GM19025 (cell line): Measurements from ENCODE around the gene SLC6A4.
"Not testable (repeated sequence)": the region's sequence is repeated elsewhere in the genome, so short reads cannot be mapped to it uniquely, and the experiment has no call there.

ENCODE experiments used
- ATAC-seq: cut with Tn5 transposase; IDR thresholded peaks from one replicate; pipeline ENCODE4 v1.9.1; 2021; ENCODE audit warnings: mild to moderate bottlenecking, low read depth, moderate library complexity; ENCODE audit not compliant: unreplicated experiment

SLC6A4 gene

DNA sequence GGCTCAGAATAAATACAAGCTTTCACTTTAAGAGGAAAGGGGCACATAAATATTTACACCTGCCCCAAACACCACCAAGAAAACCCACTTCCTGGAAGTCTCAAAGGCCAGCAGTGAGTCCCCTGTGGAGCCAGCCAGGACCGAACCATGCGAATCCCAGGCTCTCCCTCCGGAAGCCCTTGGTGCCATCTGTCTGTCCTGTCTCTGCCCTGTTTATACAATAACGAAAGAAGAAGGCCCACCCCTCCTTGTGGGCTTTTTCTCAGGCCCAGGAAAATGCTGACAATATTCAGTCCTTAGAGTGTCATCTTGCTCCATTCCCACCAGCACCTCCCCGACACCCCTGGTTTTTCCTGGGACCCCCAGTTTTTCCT is 3.6 kb upstream of the SLC6A4 start:
- no peak for ATAC-seq

- no peak for ATAC-seq
Observed at GRCh38 chr17:30238387-30239088, 3.0 kb upstream of the SLC6A4 start.

GRCh38 chr17:30238003-30238344 is 2.5 kb upstream of the SLC6A4 start:
- no peak for ATAC-seq

DNA sequence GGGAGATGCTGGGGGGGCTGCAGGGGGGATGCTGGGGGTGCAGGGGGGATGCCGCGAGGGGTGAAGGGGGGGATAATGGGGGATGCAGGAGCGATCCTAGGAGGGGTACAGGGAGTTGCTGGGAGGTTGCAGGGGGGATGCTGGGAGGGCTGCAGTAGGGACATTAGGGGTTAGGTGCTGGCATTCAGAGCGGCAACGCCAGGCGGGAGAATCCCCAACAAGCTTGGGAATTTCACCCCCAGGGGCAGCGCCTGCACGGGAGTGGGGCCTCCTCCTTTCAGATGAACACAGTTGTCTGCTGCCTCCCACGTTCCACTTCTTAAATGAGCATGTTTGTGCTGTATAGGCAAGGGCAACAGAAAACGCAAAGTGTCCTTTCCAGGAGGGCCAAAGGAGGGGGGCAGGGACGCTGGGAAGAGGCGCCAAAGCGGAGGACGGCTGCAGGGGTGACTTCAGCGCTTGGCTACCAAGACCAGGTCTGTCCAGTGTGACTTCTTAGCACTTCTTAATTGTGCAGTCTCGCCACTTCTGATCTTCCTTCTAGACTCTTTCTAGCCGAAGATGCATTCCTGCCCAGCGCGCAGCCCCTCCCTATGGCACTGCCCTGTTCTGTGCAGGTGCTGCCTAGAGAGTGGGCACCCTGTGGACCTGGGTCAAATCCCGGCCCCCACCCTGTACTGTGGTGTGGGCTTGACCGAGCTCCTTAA is 2.0 kb upstream of the SLC6A4 start:
- ATAC-seq, result no peak

- no peak for ATAC-seq
Observed at GRCh38 chr17:30236766-30237165, 1.3 kb upstream of the SLC6A4 start.

DNA sequence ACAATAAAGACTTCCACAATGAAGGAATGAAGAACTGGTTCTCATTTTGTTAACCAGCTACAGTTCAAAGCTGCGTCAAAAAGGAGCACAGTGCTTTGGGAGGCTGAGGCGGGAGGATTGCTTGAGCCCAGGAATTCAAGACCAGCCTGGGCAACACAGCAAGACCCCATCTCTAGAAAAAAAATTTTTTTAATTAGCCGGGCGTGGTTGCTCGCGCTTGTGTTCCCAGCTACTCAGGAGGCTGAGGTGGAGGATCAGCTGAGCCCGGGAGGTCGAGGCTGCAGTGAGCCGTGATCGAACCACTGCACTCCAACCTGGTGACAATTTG is 764 bp upstream of the SLC6A4 start:
- ATAC-seq, result no peak

- ATAC-seq, result no peak
Observed at GRCh38 chr17:30234964-30235363, 533 bp downstream of the SLC6A4 start.

- ATAC-seq, result no peak
Observed at GRCh38 chr17:30234296-30234695, 1.2 kb downstream of the SLC6A4 start.

DNA sequence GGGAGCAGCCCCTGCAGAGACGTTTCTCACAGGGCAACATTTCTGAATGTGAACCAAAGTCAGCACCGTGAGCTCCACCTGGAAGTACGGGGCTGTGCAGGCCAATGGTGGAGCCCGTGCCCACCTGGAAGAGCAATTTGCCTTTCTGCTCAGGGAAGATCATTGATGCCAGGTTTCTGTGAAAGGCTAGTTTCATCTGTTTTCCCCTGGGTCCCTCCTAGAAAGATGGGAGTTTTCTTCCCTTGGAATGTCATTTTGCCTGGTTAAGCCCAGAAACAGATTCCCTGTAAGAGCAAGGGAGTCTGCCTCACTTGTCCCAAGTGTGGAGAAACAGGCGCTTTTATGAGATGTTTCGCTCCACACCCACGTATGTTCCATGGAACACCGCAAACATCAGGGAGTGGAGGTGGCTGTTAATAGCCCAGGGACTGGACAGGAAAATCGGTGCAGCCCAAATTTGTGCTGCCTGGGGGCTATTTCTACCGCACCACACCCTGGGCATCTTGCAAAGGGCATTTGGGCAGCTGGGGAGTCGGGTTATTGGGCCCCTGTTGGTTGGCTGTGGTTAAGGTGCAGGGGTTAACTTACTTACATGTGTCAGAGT is 2.6 kb downstream of the SLC6A4 start:
- no peak for ATAC-seq

- ATAC-seq, result no peak
Observed at GRCh38 chr17:30232015-30232823, 3.3 kb downstream of the SLC6A4 start.

GRCh38 chr17:30230596-30231125 is 4.8 kb downstream of the SLC6A4 start:
- ATAC-seq, result no peak

DNA sequence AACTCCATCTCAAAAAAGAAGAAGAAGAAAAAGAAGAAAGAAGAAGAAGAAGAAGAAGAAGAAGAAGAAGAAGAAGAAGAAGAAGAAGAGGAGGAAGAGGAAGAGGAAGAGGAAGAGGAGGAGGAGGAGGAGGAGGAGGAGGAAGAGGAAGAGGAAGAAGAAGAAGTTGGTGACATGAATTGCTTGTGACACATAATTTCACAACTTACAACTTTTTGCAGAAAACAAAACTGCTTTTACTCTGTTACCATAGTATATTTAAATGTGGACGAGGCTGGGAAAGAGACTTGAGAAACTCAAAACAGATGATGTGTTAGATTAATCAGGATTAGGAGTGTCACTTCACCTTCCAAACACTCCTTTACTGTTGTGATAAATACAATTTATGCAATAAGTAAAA is 5.5 kb downstream of the SLC6A4 start:
- ATAC-seq, result not testable (repeated sequence)

DNA sequence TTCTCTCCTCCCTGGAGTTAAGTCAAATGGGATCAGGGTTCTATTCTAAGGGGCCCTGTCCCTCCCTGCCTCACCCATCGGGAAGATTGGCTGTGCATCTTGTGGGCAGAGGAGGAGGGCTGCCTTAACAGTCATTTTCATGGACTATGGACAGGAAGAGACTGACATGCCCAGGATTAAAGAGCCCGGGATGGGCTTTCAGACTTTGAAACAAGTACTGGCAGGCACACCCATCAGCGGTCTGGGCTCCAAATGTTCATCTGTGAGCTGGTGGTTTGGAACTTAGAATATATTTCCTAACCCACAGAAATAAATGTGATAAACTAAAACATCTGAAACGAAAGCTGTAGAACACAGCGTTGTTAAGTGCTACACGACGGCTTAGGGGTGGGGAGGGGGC is 6.5 kb downstream of the SLC6A4 start:
- no peak for ATAC-seq

DNA sequence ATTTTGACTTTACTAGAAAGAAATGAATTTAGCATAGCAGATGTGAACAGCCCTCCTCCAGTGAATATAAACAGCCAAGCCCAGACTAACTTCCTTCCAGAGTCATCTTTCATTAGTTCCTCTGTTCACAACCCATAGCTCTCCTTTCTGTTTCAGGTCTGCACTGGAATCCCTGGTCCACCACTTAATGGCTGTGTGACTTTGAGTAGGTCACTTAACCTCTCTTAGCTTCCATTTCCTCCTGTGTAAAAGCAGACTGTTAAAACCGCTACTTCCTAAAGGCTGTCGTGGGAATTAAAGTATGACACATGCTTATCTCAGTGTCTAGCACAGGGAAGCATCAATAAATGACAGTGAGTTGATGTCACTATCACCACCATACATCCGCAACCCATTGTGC is 7.5 kb downstream of the SLC6A4 start:
- no peak for ATAC-seq

GRCh38 chr17:30226878-30227277 is 8.6 kb downstream of the SLC6A4 start:
- no peak for ATAC-seq

GRCh38 chr17:30225919-30226553 is 9.5 kb downstream of the SLC6A4 start:
- ATAC-seq, result no peak

DNA sequence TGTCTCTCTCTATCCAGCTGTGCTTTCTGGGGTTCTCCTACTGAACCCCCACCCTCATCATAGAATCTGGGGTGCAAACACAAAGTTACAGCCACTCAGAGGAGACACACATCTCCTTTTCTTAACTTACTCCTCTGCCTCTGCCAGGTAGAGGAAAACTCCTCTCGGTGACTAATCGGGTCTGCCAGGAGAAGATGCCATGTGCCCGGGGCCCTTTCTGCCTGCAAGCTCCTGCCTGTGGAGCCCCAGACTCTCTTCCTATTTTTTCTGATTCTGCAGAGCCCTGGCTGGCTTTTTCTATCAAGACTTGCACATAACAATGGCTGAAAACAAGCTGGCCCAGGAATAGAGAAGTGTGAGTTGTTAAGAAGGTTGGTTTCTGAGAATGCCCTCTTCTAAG is 10.4 kb downstream of the SLC6A4 start:
- ATAC-seq, result no peak

- no peak for ATAC-seq
Observed at GRCh38 chr17:30224419-30224960, 11.0 kb downstream of the SLC6A4 start.

GRCh38 chr17:30222721-30223175 is 12.7 kb downstream of the SLC6A4 start:
- no peak for ATAC-seq

GRCh38 chr17:30222251-30222650 is 13.2 kb downstream of the SLC6A4 start:
- no peak for ATAC-seq
